NCI-H1930 (cell line): ENCODE data around the gene PRAMEF10.
"Not testable (repeated sequence)": the region's sequence is repeated elsewhere in the genome, so short reads cannot be mapped to it uniquely, and the experiment has no call there.

Experiments
- DNase-seq, 2 experiments: peaks; one replicate each; lab custom pipeline; 2025; lab: John Stamatoyannopoulos, UW

Gene PRAMEF10, protein sequence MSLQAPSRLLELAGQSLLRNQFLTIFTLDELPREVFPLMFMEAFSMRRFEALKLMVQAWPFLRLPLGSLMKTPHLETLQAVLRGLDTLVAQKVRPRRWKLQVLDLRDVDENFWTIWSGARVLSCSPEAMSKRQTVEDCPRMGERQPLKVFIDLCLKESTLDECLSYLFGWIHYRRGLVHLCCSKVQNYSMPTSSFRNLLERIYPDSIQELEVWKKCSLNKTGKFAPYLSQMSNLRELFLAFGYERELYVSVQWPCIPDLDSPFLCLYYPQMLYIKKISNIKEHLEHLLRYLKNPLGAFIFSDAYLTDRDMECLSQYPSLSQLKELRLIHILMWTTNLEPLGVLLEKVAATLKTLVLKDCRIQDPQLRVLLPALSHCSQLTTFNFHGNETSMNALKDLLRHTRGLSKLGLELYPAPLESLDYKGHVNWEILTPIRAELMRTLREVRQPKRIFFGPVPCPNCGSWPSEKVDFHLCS

DNA sequence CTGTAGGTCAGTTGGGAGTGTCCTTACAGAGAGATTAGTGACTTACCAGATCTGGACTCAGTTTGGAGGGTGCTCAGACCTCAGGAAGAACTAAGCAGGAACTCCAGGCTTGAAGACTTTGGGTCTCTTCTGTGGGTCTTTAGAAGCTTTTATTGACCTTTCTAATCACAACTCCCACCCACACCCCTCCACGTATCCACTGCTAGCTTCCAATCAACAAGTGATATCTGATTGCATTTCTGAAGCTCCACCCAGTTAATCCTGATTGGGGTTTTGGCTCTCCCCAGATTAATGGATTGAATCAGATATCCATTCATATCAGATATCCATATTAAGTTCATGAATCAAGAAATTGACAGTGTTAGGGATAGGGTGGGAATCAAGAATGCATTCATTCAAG lies at the start of gene PRAMEF10:
TSS of gene PRAMEF10 (minus strand) at position 101 of the 400 bp plus-strand sequence. CDS start 2,423 bp downstream, outside the sequence.
- DNase-seq, result not testable (repeated sequence)

DNA sequence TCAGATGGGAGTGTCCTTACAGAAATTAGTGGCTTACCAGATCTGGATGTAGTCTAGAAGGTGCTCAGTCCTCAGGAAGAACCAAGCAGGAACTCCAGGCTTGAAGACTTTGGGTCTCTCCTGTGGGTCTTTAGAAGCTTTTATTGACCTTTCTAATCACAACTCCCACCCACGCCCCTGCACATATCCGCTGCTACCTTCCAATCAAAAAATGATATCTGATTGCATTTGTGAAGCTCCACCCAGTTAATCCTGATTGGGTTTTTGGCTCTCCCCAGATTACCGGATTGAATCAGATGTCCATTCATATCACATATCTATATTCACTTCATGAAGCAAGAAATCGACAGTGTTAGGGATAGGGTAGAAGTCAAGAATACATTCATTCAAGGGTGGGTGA lies 49.4 kb upstream of the PRAMEF10 start, which contains the start of gene PRAMEF6:
TSS of gene PRAMEF6 (minus strand) at position 101 of the 400 bp plus-strand sequence. CDS start 5,062 bp downstream, outside the sequence.
- not testable (repeated sequence) for DNase-seq

DNA sequence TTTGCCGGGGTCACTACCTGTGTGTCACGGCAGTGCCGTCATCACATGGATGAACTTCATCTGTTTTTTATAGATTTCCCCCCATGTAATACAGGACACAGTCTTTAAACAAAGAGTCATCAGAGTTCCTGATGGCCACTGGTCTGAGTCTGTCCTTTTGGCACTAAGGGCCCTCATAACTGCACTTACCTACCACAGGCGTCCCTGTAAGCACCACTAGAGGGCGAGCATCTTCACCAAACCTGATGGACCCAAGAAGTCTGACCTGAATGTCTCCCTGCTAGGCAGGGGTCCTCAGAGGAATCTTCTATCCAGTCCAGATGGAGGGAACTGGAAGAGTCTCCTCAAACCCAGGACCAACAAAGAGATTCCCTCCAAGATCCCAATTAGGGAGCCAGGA lies 26.3 kb upstream of the PRAMEF10 start:
- DNase-seq, result not testable (repeated sequence)

DNA sequence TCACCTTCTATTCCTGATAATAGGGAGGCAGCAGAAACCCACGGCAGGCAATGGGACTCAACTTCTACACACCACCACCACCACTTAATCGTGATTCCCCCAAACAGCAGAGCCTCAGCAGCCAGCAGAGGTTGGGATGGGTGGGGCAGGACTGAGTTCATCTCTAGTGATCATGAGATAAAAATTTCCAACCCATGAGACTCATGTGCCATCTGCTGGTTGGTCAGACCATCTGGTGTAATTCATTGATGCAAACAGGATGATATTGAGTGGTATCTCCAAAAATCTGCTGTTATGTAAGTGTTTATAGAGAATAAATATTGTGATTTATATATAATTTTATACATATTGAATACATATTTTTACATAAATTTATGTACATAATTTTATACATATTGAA lies 23.7 kb upstream of the PRAMEF10 start:
- DNase-seq, result not testable (repeated sequence)

DNA sequence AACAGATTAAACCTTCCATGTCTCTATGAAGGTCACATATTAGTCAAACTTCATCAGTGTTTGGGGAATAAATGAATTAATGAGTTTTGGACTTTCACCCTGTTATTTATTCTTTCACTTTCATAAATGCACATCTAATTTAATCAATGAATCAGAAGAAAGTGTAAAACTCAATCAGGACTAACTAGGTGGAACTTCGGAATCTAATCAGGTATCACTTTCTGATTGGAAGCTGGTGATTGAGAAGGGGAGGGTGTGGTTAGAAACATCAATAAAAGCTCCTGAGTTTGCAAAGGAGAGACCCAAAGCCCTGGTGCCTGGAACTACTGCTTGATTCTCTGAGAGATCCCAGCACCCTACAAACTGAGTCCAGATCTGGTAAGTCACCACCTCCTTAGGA lies 18.2 kb upstream of the PRAMEF10 start, which contains the start of gene PRAMEF7:
TSS of gene PRAMEF7 (plus strand) at position 301 of the 400 bp plus-strand sequence. CDS start 1,083 bp downstream, outside the sequence.
- not testable (repeated sequence) for DNase-seq

DNA sequence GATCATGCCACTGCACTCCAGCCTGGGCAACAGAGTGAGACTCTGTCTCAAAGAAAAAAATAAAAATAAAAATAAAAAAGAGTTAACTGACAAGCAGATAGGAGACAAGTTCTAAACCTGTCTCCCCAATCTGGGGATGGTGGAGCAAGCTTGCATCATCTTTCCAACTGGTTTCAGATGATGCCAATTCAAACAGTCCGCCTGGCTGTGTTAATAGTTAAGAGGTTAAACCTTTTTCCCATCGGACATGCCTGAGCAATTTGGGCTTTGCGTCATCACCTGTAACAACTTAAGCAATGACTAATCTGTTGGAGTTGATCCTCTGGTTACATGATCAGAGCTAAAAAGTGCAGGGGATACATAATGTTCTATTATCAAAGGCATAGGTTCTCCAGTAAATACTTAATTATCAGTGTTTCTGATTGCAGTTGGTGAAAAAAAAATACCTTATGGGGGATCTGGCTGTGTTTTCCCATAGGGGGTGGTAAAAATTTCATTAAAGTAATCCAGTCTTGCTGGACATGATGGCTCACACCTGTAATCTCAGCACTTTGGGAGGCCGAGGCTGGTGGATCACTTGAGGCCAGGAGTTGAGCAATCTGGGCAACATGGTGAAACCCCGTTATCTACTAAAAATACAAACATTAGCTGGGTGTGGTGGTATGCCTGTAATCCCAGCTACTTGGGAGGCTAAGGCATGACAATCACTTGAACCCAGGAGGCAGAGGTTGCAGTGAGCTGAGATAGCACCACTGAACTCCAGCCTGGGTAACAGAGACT lies 5.9 kb upstream of the PRAMEF10 start:
- DNase-seq, result not testable (repeated sequence)

DNA sequence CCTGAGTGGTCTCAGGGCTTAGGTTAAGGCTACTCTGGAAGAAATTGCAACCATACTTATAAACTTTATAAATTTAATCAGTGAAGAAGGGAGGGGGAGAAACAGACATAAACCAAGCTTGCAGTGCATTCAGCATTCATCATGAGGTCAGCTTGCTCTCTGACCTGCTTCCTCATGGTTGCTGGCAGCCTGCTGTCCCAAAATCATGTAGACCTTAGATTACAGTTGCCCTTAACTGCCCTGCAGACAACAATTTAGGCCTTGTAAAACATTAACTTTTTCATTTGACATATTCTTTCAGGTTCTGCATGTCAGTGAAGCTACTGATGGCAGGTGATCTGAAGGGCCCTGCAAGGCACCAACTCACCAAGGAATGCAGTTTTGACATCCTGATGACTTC lies 1.1 kb upstream of the PRAMEF10 start:
- not testable (repeated sequence) for DNase-seq

DNA sequence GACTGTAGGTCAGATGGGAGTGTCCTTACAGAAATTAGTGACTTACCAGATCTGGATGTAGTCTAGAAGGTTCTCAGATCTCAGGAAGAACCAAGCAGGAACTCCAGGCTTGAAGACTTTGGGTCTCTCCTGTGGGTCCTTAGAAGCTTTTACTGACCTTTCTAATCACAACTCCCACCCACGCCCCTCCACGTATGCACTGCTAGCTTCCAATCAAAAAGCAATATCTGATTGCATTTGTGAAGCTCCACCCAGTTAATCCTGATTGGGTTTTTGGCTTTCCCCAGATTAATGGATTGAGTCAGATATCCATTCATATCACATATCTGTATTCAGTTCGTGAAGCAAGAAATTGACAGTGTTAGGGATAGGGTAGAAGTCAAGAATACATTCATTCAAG lies 12.0 kb downstream of the PRAMEF10 start, which contains the start of gene PRAMEF4:
TSS of gene PRAMEF4 (minus strand) at position 101 of the 400 bp plus-strand sequence. CDS start 2,807 bp downstream, outside the sequence.
- DNase-seq, result not testable (repeated sequence)

DNA sequence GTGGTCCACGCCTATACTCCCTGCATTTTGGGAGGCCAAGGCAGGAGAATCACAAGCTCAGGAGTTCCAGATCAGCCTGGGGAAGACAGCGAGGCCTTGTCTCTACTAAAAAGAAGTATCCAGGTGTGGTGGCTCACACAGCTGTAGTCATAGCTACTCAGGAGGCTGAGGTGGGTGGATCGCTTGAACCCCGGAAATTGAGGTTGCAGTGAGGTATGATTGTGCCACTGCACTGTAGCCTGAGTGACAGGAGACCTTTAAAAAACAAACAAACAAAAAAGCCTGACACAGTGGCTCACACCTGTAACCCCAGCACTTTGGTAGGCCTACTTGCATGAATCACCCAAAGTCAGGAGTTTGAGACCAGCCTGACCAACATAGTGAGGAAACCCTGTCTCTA lies 19.6 kb downstream of the PRAMEF10 start:
- DNase-seq, result not testable (repeated sequence)

DNA sequence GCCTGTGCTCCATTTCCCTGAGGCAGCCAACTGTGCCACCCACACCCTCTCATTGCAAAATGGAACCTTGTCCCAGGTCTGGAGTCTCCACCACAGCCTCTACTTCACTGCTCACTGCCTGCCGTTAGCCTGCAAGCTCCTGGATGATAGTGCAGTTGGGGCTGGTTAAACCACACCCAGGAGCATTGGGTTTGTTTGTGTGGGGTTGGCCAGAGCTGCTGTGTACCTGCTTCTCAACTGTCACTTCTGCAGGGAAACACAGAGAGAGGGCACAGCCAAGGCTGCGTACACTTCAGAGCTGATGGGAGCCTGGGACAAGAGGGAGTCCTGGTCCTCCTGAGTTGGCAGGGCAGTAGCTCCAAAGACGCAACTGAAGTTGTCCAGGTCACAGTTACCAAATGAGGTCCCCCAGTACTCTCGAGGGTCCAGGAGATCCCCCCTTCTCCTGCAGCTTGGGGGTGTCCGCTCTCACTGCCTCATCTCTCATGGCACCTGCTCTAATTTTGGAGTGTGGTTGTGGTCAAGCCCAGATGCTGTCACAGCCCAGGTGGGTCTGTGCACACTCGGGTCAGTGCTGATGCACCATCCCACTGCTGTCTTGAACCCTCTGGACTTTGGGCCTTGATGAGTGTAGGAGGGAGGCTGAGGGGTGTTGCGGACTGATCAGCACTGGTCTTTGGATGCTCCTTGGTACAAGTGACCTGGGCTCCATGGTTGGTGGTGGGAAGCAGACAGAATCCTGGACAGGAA lies 34.8 kb downstream of the PRAMEF10 start:
- not testable (repeated sequence) for DNase-seq

DNA sequence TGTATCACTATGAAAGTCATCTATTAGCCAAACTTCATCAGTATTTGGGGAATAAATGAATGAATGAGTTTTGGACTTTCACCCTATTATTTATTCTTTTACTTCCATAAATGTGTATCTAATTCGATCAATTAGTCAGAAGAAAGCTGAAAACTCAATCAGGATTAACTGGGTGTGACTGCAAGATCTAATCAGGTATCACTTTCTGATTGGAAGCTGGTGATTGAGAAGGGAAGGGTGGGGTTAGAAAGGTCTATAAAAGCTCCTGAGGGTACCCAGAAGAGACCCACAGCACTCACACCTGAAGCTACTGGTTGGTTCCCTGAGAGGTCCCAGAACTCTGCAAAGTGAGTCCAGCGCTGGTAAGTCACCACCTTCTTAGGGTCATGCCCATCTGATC lies 41.3 kb downstream of the PRAMEF10 start, which contains the start of gene PRAMEF2:
TSS of gene PRAMEF2 (plus strand) at position 301 of the 400 bp plus-strand sequence. CDS start 1,924 bp downstream, outside the sequence.
- DNase-seq, result not testable (repeated sequence)

DNA sequence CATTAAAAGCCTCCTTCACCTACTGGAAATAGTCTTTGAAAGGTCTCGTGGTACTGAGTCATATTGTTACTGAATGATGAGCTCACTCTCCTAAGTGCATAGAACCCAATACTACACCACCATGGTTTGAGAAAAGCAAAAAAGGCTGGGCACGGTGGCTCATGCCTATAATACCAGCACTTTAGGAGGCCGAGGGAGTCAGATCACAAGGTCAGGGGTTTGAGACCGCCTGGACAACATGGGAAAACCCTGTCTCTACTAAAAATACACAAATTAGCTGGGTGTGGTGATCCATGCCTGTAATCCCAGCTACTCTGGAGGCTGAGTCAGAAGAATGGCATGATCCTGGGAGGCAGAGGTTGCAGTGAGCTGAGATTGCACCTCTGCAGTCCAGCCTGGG lies 46.3 kb downstream of the PRAMEF10 start:
- DNase-seq, result no peak

DNA sequence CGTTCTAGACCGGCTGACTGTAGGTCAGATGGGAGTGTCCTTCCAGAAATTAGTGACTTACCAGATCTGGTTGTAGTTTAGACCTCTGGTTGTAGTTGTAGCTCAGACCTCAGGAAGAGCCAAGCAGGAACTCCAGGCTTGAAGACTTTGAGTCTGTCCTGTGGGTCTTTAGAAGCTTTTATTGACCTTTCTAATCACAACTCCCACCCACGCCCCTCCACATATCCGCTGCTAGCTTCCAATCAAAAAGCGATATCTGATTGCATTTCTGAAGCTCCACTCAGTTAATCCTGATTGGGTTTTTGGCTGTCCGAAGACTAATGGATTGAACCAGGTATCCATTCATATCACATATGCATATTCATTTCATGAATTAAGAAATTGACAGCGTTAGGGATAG lies 49.5 kb downstream of the PRAMEF10 start, which contains the start of gene HNRNPCL1:
TSS of gene HNRNPCL1 (minus strand) at position 101 of the 400 bp plus-strand sequence. CDS start 431 bp downstream, outside the sequence.
- not testable (repeated sequence) for DNase-seq
